ENCODE results near the gene MEF2C.

DNA sequence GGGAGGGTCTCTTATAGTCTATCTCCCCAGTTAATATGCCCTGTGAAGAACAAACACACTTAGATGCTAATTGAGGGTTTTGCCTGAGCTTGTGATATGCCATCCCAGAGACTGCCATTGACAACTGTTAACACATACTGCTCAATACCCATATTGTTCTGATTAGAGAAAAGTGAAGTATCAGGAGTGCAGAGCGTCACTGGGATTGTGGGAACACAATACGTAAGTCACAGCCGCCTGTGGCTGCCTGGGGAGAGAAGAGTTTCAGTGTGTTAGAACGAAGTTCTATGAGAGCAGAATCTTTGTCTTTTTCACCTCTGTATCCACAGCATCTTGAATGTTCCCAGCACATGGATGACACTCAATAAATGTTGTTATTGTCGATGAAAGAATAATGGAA, 110.2 kb downstream of the MEF2C start:
- no peak for TF ChIP-seq EZH2 (IDR thresholded peaks at IDR 0.05)
- TF ChIP-seq, protein P1, sequence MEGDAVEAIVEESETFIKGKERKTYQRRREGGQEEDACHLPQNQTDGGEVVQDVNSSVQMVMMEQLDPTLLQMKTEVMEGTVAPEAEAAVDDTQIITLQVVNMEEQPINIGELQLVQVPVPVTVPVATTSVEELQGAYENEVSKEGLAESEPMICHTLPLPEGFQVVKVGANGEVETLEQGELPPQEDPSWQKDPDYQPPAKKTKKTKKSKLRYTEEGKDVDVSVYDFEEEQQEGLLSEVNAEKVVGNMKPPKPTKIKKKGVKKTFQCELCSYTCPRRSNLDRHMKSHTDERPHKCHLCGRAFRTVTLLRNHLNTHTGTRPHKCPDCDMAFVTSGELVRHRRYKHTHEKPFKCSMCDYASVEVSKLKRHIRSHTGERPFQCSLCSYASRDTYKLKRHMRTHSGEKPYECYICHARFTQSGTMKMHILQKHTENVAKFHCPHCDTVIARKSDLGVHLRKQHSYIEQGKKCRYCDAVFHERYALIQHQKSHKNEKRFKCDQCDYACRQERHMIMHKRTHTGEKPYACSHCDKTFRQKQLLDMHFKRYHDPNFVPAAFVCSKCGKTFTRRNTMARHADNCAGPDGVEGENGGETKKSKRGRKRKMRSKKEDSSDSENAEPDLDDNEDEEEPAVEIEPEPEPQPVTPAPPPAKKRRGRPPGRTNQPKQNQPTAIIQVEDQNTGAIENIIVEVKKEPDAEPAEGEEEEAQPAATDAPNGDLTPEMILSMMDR (IDR thresholded peaks at IDR 0.05), result no peak
